GM18511 (cell line): ENCODE data around the gene CDC27.
"Not testable (repeated sequence)": the region's sequence is repeated elsewhere in the genome, so short reads cannot be mapped to it uniquely, and the experiment has no call there.

Experiments used
- ATAC-seq: cut with Tn5 transposase; IDR thresholded peaks from one replicate; pipeline ENCODE4 v1.9.1; 2021; ENCODE audit warnings: mild to moderate bottlenecking, moderate library complexity; ENCODE audit not compliant: unreplicated experiment

CDC27 gene

DNA sequence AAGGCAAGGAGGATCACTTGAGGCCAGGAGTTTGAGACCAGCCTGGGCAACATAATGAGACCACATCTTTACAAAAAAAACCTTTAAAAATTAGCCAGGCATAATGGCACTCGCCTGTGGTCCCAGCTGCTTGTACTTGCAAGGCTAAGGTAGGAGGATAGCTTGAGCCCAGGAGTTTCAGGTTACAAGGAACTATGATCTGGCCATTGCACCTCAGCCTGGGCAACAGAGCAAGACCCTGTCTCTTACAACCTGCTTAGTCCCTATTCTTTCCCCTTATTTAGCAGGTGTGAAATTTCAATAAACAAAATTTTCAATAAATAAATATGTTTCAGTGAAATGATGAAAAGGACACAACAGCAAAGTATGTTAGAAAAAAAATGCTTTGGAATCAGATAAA lies 114.7 kb downstream of the CDC27 start:
- ATAC-seq, result not testable (repeated sequence)

DNA sequence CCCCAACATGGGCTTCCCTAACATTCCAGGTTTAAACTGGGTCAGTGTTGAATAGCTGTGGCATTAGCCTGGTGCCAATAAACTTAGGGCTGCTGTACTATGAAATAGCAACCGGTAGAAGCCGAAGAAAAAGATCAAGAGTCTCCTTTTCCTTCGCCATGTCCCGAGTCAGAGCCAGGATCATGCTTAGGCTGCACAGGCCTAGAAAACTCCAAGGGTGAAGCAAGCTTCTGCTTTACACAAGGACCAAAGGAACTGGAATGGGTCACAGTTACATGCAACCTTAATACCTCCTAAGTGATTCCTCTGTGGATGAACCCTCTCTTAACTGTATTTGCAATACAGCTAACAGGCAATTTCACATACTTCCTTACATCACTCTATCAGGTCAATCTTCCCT lies 115.5 kb downstream of the CDC27 start:
- ATAC-seq, result not testable (repeated sequence)

DNA sequence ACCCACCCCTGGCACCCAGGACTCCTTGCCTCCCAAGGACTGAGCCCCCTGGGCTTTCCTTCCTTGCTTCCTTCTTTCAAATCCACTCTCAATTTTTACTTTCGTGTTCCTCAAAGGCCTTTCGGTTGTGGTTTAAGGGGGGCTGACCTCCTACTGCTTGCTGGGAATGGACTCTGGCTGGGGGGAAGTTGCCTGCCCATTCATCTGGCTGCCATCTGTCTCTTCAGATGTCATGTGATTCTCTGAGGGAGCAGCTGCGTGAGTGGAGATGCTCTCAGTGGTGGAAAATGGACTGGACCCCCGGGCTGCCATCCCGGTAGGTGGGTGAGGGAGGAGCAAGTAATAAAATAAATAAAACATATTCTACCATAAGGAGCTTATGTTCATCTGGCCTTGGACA lies 116.2 kb downstream of the CDC27 start:
- ATAC-seq, result no peak

DNA sequence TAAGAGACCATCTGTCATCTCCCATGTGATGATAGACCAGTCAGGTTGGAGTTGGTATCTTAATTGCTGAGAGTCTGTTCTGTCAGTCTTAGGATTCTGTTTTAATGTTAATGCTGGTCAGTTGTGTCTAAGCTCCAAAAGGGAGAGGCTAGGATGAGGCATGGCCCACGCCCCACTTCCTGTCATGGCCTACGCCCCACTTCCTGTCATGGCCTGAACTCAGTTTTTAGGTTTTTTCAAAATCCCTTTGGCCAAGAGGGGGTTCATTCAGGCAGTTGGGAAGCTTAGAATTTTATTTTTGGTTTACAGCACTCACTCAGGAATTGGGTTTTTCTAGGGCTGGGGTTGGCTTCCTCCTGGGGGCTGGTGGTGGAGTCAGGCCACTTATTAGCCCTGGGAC lies 117.9 kb downstream of the CDC27 start:
- not testable (repeated sequence) for ATAC-seq

DNA sequence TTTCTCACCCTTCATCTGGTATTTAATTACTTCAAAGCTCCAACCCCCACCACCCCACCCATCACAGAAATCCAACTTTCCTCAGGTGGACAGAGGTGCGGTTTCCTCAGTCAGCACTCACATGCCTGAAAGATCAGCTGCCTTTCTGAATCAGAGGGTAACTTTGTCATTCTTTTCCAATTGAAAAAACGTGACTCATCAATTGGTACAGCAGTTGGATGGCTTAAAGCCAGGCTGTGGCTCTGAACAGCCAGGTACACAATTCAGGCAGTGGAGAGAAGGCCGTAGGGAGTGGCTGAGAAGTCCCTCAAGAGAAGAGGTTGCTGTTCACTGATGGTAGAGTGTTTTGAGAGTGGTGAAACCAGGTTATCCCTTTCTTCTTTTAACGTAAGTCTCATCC lies 118.8 kb downstream of the CDC27 start:
- not testable (repeated sequence) for ATAC-seq
